HG03196 (cell line): ENCODE results near the gene CCR9.

Experiments
- ATAC-seq: cut with Tn5 transposase; IDR thresholded peaks from one replicate; pipeline ENCODE4 v1.9.1; 2021; ENCODE audit not compliant: unreplicated experiment

CCR9 gene

DNA sequence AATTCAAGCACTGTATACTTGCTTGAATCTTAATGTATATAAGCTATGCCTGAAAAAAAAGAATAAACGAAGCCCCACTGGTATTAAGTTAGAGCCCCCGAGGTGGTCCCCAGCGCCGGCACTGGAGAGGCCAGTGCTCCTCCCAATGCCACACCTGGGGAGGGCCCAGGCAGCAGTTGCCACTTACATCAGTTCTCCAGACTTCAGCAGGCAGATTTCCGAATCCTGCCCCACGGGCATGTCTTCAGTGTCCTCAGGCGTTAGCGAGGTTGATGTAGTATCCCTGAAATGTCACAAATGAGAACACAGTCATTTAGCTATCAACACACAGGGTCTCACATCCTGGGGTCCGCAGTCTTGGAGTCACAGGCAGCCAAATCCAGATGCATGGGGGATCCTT, 49.9 kb downstream of the CCR9 start:
- ATAC-seq: no peak

DNA sequence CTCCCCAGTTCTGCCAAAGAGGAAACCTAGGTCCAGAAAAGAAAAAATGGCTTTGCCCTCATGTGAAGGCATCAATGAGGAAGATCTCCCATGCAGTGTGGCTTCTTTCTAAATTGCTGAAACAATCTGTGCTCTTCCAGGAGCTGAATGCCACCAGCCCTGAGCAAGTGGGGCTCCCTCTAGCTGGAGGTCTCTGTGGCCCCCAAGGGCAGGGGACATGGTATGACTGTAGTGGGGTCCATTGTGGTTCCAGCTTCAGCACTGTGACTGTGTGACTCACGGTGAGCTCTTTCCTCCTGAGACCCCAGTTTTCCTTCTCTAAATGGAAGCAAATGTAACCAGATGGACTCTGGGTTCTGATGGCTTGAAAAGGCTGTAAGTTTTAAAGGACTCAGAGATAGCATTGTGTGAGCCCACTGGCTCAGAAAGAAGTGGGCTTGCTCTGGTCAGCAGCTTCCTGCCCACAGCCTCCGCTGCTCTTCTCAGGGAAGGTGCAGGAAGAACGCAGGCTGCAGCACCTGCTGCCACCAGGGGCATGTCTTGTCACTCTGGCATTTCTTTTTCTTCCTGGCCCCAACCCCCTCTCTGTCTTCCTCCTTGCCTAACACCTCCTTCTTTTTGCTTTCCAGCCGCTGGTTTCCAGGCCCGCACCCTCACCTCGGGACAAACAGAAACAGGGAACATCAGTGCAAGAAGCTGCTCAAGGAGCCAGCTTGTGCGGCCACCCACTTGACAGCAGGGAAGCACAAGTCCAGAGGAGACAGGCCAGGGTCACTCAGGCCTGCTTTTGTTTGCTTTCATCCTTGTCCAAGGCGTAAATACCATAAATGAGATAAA, 51.1 kb downstream of the CCR9 start:
- ATAC-seq: no peak

DNA sequence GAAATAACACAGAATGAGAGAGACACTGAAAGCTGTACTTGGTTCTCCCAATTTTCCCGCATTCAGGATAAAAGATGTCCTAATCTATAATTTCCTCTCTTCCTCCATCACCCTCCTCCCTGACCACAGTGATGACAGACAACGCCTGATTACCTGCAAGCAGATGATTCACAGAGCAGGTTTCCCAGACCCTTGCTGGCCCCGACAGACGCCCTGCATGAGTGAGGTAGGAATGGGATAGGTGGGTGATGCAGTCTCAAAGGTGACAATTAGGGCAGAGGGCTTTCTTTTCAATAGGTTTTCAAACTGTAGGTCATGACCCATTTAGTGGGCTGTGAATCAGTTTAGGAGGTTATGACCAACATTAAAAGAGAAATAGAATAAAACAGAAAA, 51.7 kb downstream of the CCR9 start:
- ATAC-seq: no peak

DNA sequence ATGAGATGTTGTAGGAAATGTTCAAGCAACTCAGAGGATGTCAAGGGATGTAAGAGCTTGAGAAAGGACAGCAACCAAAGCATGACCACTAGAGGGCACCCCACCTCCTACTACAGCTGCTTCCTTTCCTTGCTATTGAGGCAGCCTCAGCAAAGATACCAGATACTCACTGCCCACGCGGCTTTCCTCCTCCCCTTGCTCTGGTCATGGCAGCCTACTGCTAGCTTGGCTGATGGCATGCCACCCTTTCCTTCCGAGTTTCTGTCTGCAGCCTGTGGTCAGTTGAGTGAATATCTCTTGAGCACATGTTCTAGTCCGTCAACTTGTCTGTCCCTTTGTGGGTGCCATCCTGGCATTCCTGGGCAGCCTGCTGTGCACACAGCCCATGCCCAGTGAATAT, 52.5 kb downstream of the CCR9 start:
- no peak for ATAC-seq

DNA sequence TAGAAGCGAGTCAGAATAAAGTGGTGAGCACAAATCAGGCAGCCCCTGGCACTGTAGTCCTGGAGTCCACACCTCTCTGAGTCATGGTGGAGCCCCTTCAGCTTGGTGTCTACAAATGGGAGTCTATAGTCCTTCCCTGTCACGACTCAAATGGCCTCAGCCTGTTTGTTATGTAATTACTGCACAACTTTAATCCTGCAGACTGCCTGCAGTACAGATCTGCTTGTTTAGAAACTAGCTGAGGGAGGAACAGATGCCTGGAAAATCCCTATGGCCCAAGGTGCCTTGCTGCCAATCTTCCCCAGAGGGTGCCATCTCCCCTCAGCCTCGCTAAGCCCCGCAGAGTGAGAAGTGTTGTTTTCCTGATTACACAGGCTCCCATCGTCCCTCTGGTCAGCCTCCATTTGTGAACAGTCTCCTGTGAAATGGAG, 53.0 kb downstream of the CCR9 start:
- ATAC-seq: no peak

DNA sequence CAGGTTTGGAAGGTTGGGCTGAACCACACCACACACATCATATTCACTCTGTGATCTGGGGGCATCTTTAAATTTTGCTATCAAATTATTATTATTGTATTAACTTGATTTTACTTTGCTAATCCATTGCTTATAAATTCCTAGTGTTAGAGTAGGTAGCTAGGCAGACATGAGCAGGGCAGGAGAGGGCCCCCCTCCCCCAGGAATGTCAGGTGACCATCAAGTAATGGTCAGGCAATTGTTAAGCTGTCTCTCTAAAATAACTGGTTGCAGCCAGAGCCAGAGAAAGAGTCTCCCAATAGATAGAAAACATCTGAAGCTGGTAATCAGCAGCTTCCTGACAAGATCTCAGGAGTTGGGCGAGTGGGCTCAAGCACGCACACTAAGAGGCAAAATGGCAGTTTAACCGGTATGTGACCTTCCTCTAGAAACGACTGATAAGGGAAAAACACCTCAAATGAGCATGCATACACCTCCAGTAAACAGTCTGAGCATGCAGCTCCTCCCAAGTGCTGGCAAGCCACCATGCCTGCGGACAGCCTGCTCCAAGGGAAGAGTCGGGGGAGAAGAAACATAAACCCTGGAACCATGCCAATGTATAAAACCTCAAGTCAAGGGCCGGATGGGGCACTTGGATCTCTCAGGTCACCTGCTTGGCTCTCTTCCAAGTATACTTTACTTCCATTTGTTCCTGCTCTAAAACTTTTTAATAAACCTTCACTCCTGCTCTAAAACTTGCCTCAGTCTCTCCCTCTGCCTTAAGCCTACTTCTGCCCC, 53.8 kb downstream of the CCR9 start:
- ATAC-seq: no peak

- no peak for ATAC-seq
These were observed 54.5 kb downstream of the CCR9 start for GRCh38 chr3:45940781-45941365.

DNA sequence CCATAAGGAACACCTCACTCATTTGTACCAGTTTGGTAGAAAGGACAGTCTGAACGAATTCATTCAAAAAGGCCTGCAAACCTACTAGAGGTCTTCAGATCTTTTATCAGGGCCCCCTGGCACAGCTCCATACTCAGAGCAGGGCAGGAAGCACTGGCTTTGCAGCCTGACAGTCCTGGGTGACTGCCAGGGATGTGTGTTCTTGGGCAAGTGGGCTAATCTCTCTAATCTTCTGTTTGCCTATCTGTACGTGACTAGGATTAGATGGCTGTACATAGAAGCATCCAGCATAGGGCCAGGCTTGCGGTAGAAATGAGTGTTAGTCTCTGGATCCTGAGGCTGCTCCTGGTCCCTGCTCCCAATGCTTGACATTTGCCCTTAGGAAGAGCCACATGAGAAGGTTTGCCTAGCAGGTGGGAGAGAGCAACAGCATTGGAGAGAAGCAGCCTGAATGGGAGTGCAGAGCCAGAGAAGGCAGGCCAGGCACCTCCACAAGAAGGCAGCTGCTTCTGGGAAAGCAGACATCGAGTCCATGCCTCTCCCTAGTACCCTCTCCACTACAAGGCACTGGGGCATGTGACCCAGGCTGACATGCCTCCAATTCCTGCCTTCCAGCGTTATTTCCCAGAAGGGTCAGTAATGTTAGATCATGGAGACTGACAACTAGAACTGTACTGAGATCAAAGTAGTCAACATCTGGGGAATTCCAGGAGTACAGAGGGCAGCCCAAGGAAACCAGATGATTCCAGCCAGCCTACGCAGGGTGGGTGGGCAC, 55.9 kb downstream of the CCR9 start:
- no peak for ATAC-seq

DNA sequence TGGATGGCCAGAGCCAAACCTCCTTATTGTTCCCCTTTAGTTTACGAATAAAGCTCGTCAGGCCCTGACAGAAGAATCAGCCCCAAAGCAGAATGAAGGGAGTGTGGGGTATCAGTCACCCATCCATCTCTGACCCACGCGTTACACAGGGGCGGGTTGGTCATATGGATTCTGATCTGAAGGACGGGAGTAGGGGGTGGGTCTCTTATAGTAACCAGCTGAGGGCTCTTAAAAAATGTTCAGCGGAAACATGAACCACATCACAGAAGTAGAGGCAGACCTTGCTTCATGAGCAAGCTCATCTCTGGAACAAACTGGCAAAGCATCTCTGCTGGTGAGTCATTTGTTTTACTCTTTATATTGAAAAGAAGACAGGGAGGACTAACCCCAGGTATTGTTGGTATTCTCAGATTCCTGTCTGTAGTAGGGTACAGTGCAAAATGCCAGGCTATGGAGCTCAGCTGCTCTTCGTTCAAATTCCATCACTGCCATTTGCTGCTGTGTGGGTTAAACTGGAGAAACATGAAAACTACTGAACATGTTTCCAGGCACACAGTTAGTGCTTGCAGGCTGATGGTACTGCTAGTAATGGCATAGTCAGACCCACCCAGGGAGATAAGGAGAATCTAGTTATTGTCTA, 57.0 kb downstream of the CCR9 start, which contains the start of gene CXCR6:
CXCR6 (plus strand) TSS at position 258 of the 640 bp plus-strand sequence. CDS start 3,018 bp downstream, outside the sequence.
- no peak for ATAC-seq

DNA sequence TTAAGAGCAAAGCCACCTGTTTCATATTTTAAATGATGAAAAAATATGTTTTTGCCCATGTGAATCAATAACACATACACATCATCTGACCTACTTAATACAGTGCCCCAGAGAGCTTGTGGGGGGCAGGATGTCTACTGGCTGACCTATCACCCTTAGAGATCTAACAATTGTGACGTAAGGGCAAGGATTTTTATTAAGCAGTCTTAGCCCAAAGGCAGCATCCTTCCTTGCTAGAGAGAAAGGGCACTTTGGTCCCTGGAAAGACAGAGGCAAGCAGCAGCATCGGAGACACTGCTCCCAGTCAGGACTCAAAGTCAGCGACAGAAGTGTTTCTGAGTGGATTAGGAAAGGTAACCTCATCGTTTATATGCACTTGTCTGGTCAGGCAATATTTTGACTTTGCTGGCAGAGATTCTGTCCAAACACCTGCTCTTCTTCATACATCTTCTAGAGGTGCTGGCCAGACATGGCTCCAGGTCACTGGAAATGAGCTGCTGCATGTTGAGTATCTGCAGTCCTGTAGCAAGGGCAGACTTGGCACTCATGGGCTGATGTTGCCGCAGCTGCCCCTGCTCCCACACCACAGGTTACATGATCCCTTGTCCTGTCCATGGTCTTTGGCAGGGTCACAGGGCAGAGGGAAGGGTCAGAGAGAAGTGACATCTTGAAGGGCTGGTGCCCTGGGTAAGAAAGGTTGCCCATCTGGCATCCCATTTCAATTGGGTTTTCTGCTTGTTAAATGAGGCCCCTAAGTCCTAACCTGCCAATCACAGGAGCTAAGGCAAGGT, 58.7 kb downstream of the CCR9 start:
- no peak for ATAC-seq

DNA sequence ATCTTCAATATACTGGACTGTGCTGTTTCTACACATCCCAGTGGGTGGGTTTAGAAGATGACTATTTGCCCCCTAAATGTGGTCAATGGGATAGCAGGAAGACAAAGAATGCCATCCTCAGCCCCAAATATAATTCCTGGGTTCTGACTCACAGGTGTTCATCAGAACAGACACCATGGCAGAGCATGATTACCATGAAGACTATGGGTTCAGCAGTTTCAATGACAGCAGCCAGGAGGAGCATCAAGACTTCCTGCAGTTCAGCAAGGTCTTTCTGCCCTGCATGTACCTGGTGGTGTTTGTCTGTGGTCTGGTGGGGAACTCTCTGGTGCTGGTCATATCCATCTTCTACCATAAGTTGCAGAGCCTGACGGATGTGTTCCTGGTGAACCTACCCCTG, 60.0 kb downstream of the CCR9 start:
- ATAC-seq: no peak

- ATAC-seq: no peak
These were observed 60.5 kb downstream of the CCR9 start for GRCh38 chr3:45946875-45947274.

DNA sequence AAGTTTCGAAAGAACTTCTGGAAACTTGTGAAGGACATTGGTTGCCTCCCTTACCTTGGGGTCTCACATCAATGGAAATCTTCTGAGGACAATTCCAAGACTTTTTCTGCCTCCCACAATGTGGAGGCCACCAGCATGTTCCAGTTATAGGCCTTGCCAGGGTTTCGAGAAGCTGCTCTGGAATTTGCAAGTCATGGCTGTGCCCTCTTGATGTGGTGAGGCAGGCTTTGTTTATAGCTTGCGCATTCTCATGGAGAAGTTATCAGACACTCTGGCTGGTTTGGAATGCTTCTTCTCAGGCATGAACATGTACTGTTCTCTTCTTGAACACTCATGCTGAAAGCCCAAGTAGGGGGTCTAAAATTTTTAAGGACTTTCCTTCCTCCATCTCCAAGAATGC, 61.0 kb downstream of the CCR9 start:
- ATAC-seq: no peak

DNA sequence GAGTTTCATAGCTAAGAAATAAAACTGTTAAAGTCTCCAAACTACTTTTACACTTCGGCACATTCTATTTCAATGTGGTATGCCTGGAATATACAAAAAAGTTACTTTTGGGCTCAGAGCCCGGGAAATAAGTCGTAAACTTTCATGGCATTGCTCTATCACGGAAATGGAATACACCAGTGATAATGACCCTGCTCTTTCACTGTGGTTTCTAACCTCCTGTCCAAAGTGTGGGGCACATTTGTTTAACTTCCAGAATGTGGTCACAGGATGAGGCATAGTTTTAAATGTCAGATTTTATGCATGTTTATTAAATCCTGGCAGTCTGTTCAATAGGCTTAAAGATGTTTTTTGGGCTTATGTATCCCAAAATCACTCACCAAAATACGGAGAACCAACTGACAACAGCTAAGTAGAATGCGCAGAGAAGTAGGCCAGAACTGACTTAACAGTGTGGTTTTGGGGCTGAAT, 62.0 kb downstream of the CCR9 start:
- no peak for ATAC-seq

- ATAC-seq: no peak
These were observed 62.5 kb downstream of the CCR9 start for GRCh38 chr3:45948881-45949280.

GRCh38 chr3:45949432-45949831, 63.1 kb downstream of the CCR9 start:
- ATAC-seq: no peak

- ATAC-seq: no peak
These were observed 63.8 kb downstream of the CCR9 start for GRCh38 chr3:45950131-45950530.

DNA sequence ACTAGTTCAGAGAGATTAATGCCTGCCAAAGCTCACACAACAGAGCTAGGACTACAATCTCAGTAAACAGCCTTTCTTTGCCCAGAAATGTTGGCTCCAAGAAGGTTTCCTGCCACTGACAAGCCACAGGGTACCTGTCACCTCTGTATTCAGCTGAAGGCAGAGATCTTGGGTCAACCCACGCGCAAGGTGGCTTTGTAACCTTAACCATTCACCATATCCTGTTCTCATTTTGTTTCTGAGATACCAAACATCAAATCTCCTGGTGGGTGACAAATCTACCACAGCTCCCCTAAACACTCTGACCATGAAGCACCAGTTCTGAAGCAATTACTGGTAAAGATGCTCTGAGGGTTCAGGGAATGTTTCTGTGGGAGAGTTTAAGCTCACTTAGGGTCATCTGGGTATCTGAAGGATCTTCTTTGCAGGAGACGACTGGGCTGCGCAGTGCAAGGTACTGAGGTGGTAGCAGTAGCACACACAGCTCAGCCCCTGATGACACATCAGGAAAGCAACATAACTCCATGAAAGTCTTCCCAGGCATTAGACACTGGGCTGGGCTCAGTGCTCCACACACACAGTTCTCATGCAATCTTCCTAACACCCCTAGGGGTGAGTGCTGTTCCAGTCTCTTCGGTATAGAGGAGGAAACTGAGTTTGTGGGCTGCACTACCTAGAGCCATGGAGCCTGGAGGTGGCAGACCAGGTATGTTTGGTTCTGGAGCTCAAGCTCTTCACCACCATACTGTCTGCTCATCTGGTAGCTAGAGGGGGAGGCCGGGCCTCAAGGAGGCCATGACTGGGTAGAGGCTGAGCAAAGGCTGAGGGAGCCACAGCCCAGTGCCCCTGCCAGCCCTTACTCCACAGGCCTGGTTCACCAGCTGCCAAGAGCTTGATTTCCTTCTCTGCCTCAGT, 64.6 kb downstream of the CCR9 start:
- ATAC-seq: no peak

GRCh38 chr3:45951946-45952345, 65.6 kb downstream of the CCR9 start:
- no peak for ATAC-seq
